Right cardiac atrium (tissue), 5 donors: Measurements from ENCODE around the gene OMD. TPM values are rescaled to one million over a fixed set of nuclear protein-coding genes. Genes with fewer than 3 reads are reported as not detected.

Source experiments
- ATAC-seq, 2 donors: fragments of 200-7000 bp; cut with Tn5 transposase; one replicate each; pipeline versions ENCODE4 v1.8.0 to v1.9.1; 2020; ENCODE audit warnings: moderate library complexity in 2 of 2, mild to moderate bottlenecking in 1 of 2
- DNase-seq, 3 donors: peaks; one replicate each; pipeline ENCODE4 v3.0.0-alpha.2; 2020
- H3K27ac ChIP-seq: one replicate; pipeline ENCODE4 v1.5.1; 2013; ENCODE audit warnings: mild to moderate bottlenecking, low read length, control low read depth, moderate library complexity
- H3K27me3 ChIP-seq: one replicate; pipeline ENCODE4 v1.6.1; 2013; ENCODE audit not compliant: control insufficient read depth, insufficient read depth
- H3K4me1 ChIP-seq: one replicate; pipeline ENCODE4 v1.6.1; 2013; ENCODE audit warnings: low read length; ENCODE audit not compliant: control insufficient read depth, insufficient read depth
- H3K4me3 ChIP-seq: one replicate; pipeline ENCODE4 v1.5.1; 2013; ENCODE audit warnings: low read length, control low read depth
- H3K9me3 ChIP-seq: one replicate; pipeline ENCODE4 v1.6.1; 2013; ENCODE audit warnings: low read length; ENCODE audit not compliant: control insufficient read depth
- WGBS: extraction: QIAGEN DNeasy Blood & Tissue Kit; methylation state at CpG from one replicate; pipeline ENCODE4 v1.1.7; 2013; 5-methylcytosine and 5-hydroxymethylcytosine counted together
- intact Hi-C, 4 donors: fragments of 100-400 bp; cut with DNase I; formaldehyde crosslinking; loops; one replicate each; pipeline versions ENCODE4 v1.11.0 to v1.14.0; 2022 to 2023
- polyA plus RNA-seq: library from polyadenylated mRNA; stranded (reverse); fragments of 200-250 nt; gene quantifications from one replicate; pipeline ENCODE4 v1.2.3, GENCODE V29; 2013
- total RNA-seq, 4 donors: library from RNA; stranded (reverse); fragmentation: NEBNext Ultra II Directional; extraction: Animal tissue kit (Norgen Biotek cat#: 25700); gene quantifications; one replicate each; pipeline ENCODE4 v1.2.1, GENCODE V29; 2021
- donor health status: healthy with polysubstance abuse.
- donor health status: DM: no; HTN: yes; CAD: no.
- donor health status: DM: no; HTN: no; CAD: no.
- donor health status: DM: no; HTN: yes; CAD: no; lungs with severe emphysema.
- donor health status: DM: yes; HTN: yes; CAD: no.

The OMD gene
- total and polyA plus RNA-seq, 5 donors, result 11.7 to 19.6 (median 14.2) TPM

DNA sequence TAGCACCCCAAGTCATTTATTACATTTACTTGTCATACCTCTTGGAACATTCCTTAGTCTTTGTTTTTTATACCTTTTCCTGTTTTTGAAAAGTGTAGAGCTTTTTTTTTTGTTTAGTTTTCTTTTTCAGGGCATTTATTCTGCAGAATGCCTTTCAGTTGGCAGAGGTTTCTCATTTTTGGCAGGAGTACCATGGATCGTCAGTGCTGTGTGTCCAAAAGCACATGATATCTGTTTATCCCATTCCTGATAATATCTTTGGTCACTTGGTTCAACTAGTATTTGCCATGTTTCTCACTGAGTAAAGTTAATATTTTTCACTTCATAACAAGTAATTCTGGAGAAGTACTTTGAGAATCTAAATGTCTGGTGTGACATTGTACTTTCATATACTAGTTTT lies 30.6 kb downstream of the OMD start:
- ATAC-seq (peak in 1 of 2 donors; percentile 52), DNase-seq (no peak)
- no peaks in the 10 kb centered on the region for H3K4me1 ChIP-seq
- intact Hi-C loops, result no loop called here
- no peaks in the 10 kb centered on the region for H3K27me3 ChIP-seq
- H3K9me3 ChIP-seq, result no peaks in the 10 kb centered on the region
- H3K4me3 ChIP-seq, result no peak overlapping the region
- WGBS, result 16% methylated on average over 1 of the region's 1 CpG
- no peak overlapping the region for H3K27ac ChIP-seq

- 79% methylated on average over 2 of the region's 2 CpGs for WGBS
Measured at GRCh38 chr9:92392690-92393089, 31.6 kb downstream of the OMD start.

GRCh38 chr9:92385953-92386352 lies 38.3 kb downstream of the OMD start:
- Histone ChIP-seq H3K27me3 (no peaks in the 10 kb centered on the region), H3K27ac (no peak overlapping the region), H3K4me3 (no peak overlapping the region), H3K4me1 (no peaks in the 10 kb centered on the region), H3K9me3 (no peaks in the 10 kb centered on the region)
- no peak for ATAC-seq
- intact Hi-C loops, result no loop called here
- no peak for DNase-seq
- 86% methylated on average over 4 of the region's 4 CpGs for WGBS

More at GRCh38 chr9:92392690-92393089, 31.6 kb downstream of the OMD start:
- Histone ChIP-seq H3K27ac (no peak overlapping the region), H3K9me3 (no peaks in the 10 kb centered on the region), H3K27me3 (no peaks in the 10 kb centered on the region), H3K4me1 (no peaks in the 10 kb centered on the region), H3K4me3 (no peak overlapping the region)
- no peak for ATAC-seq
- DNase-seq, result no peak
- intact Hi-C loops, result no loop called here

DNA sequence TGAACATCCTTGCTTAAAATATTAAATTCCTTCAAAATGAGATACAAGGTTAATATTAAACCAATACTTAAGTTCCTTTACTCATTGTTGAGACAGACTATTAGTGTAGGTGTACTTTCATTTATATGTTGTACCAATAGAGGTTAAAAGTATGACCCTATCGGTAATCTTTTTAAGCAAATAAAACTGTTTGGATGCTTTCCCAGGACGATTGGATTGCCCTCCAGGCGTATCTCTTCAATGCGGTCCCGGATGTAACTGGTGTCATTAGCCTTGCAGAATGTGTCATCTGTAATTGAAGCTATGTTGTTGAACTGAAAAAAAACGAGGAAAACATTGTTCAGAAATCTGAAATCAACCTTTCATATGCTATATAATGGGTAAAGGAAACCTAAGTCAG lies 38.8 kb downstream of the OMD start:
- H3K4me3 ChIP-seq, result no peak overlapping the region
- WGBS, result 51% methylated on average over 6 of the region's 6 CpGs
- no peak for ATAC-seq

GRCh38 chr9:92385001-92385400 lies 39.3 kb downstream of the OMD start:
- Histone ChIP-seq H3K4me3 (no peak overlapping the region), H3K27ac (no peak overlapping the region), H3K27me3 (no peaks in the 10 kb centered on the region), H3K4me1 (no peaks in the 10 kb centered on the region), H3K9me3 (no peaks in the 10 kb centered on the region)
- WGBS, result 59% methylated on average over 3 of the region's 3 CpGs
- ATAC-seq (peak in 1 of 2 donors; percentile 48), DNase-seq (no peak)
- intact Hi-C loops, result no loop called here

More for the DNA sequence above, 38.8 kb downstream of the OMD start:
- DNase-seq, result no peak
- intact Hi-C loops, result no loop called here
- no peaks in the 10 kb centered on the region for H3K9me3 ChIP-seq
- no peak overlapping the region for H3K27ac ChIP-seq
- no peaks in the 10 kb centered on the region for H3K4me1 ChIP-seq
- no peaks in the 10 kb centered on the region for H3K27me3 ChIP-seq

DNA sequence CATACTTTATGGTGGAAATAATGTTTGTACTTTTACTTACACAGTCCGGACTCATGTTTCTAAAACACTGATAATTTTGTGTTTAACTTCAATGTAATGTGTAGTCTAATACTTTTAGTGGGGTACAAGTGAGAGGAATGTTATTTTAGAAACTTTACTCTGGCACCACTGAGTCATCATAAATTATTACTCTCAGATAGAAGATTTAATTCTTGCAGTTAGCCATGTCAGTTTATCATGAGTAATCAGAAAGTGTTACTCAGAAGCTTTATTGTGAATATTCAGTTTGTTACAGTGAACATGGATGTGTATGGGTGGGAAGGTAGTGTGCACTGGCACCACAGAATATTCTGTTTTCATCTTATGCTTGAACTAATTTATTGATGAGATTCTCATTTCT lies 39.9 kb downstream of the OMD start:
- intact Hi-C loops, result no loop called here

DNA sequence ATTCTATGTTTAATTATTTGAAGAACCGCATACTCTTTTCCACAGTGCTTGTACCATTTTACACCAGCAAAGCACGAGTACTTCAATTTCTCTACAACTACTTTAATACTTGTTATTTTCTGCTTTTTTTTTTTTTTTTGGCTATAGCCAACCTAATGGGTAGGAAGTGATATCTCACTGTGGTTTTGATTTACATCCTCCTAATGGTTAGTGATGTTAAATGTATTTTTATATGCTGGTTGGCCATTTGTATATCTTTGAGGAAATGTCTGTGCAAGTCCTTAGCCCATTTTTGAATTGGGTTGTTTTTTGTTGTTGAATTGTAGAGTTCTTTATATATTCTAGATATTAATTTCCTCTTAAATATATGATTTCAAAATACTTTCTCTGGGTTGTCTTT lies 42.5 kb downstream of the OMD start:
- no peak overlapping the region for H3K27ac ChIP-seq
- no peak overlapping the region for H3K4me3 ChIP-seq
- 94% methylated on average over 2 of the region's 2 CpGs for WGBS
- H3K4me1 ChIP-seq, result peaks cover 2% of the 10 kb centered on the region
- H3K9me3 ChIP-seq, result no peaks in the 10 kb centered on the region
- intact Hi-C loops, result no loop called here
- ATAC-seq (no peak), DNase-seq (no peak)
- H3K27me3 ChIP-seq, result no peaks in the 10 kb centered on the region

More for the DNA sequence above, 39.9 kb downstream of the OMD start:
- no peak overlapping the region for H3K27ac ChIP-seq
- 69% methylated on average over 1 of the region's 1 CpG for WGBS
- DNase-seq, result no peak
- no peaks in the 10 kb centered on the region for H3K27me3 ChIP-seq
- ATAC-seq, result no peak
- no peaks in the 10 kb centered on the region for H3K9me3 ChIP-seq
- H3K4me1 ChIP-seq, result no peaks in the 10 kb centered on the region
- H3K4me3 ChIP-seq, result no peak overlapping the region

DNA sequence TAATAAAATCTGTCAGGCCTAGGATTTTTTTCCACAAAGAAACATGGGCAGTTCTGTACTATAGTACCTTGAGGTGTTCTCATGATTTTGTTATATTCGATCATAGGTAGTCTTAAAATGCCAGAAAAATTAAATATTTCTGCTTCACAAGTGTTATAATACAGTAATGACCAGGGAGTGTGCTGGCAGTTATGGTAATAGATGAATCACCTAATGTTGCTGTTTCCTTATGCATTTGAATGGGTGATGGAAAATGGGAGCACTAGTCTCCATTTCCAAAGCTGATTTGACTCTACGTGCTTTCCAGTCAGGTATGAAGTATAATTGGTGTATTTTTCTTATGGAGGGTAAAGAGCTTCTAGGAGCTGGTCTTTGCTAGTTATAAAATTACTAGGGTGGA lies 43.7 kb downstream of the OMD start:
- Histone ChIP-seq H3K9me3 (no peaks in the 10 kb centered on the region), H3K27me3 (no peaks in the 10 kb centered on the region), H3K4me3 (no peak overlapping the region), H3K27ac (no peak overlapping the region), H3K4me1 (peaks cover 2% of the 10 kb centered on the region)
- 94% methylated on average over 2 of the region's 2 CpGs for WGBS
- DNase-seq (no peak), ATAC-seq (no peak)
- intact Hi-C loops, result no loop called here

- intact Hi-C loops, result no loop called here
- Histone ChIP-seq H3K4me3 (no peak overlapping the region), H3K27me3 (no peaks in the 10 kb centered on the region), H3K9me3 (no peaks in the 10 kb centered on the region), H3K27ac (no peak overlapping the region), H3K4me1 (peaks cover 2% of the 10 kb centered on the region)
- 79% methylated on average over 7 of the region's 7 CpGs for WGBS
- no peak for ATAC-seq
- no peak for DNase-seq
Measured at GRCh38 chr9:92378865-92379560, 45.3 kb downstream of the OMD start.

DNA sequence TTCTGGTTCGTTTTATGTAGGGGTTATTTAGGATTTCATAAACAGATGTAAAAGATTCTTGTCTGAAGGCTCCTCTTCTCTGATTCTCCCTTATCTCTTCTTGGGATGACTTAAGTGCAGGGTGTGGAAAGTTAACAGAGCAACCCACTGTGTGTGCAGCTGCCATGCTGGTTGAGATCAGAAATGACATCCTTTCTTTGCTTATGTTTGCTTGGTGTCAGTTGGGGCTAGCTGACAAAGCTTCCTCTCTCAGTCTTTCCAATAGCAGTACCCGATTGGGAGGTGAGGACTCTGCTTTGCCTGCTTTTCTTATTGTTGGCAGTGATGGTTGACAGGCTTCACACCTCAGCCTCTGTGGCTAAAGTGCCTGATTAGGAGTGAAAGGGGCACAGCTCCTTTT lies 46.4 kb downstream of the OMD start:
- ATAC-seq (no peak), DNase-seq (no peak)
- Histone ChIP-seq H3K27ac (no peak overlapping the region), H3K4me1 (peaks cover 2% of the 10 kb centered on the region), H3K27me3 (no peaks in the 10 kb centered on the region), H3K4me3 (no peak overlapping the region), H3K9me3 (no peaks in the 10 kb centered on the region)
- intact Hi-C loops, result no loop called here
- WGBS, result 41% methylated on average over 2 of the region's 2 CpGs

DNA sequence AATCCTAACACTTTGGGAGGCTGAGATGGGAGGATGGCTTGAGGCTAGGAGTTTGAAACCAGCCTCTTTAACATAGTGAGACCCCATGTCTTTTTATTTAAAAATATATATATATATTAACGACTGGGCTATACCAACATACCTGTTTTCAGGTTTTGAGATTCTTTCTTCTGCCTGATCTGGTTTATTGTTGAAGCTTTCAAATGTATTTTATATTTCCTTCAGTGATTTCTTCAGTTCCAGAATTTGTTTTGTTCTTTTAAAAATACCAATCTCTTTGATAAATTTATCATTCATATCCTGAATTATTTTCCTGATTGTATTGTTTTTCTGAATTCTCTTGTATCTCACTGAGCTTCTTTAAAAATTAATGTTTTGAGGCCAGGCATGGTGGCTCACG lies 51.1 kb downstream of the OMD start:
- ATAC-seq (no peak), DNase-seq (no peak)
- Histone ChIP-seq H3K4me1 (peaks cover 2% of the 10 kb centered on the region), H3K27me3 (no peaks in the 10 kb centered on the region), H3K4me3 (no peak overlapping the region), H3K27ac (no peak overlapping the region), H3K9me3 (no peaks in the 10 kb centered on the region)
- WGBS, result 98% methylated on average over 2 of the region's 2 CpGs
- intact Hi-C loops, result no loop called here

DNA sequence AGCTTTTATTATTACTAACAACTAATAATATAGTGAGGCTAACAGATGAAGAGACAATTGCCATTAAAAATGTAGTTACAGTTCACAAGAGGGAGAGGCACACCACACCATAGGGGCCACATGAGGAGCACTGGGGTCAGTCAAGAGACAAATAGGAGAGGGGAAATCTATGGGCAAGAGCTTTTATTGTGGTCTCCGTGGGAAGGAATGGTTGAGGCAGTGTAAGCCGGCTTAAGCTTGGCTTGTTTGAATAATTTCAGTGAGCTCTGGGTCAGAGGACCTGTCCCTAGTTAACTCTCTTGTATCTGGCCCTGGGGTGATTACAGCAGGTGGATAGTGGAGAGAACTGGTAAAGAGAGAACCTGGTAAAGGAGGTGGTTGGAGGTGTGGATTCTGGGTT lies 55.2 kb downstream of the OMD start:
- intact Hi-C loops, result no loop called here
- WGBS, result 58% methylated on average over 2 of the region's 2 CpGs
- Histone ChIP-seq H3K9me3 (no peaks in the 10 kb centered on the region), H3K4me1 (no peaks in the 10 kb centered on the region), H3K4me3 (no peak overlapping the region), H3K27ac (no peak overlapping the region), H3K27me3 (no peaks in the 10 kb centered on the region)
- ATAC-seq (no peak), DNase-seq (no peak)
